Vagina (tissue), 2 donors: ENCODE data around the gene PDZD4.

Source experiments
- POLR2A ChIP-seq, 2 donors: fragments of 450-650 bp; IDR thresholded peaks; one replicate each; pipeline ENCODE4 v1.6.1; 2017; ENCODE audit warnings: antibody characterized with exemption in 2 of 2, mild to moderate bottlenecking in 2 of 2, moderate library complexity in 2 of 2
- POLR2AphosphoS5 ChIP-seq, 2 donors: sonication (generic); formaldehyde crosslinking; IDR thresholded peaks; one replicate each; pipeline ENCODE4 v1.9.0; 2017; ENCODE audit warnings: antibody characterized with exemption in 2 of 2, mild to moderate bottlenecking in 2 of 2, low read depth in 1 of 2; ENCODE audit not compliant: insufficient read depth in 1 of 2
- TF ChIP-seq, protein P1 (sequence below), 3 experiments: fragments of 450-650 bp in 2 of 3; fragments of 200-600 bp in 1 of 3; sonication (generic) in 1 of 3; IDR thresholded peaks; one replicate each; pipeline ENCODE4 v1.5.1; 2017 to 2019; ENCODE audit warnings: antibody characterized with exemption in 3 of 3, mild to moderate bottlenecking in 2 of 3, moderate library complexity in 2 of 3

DNA sequence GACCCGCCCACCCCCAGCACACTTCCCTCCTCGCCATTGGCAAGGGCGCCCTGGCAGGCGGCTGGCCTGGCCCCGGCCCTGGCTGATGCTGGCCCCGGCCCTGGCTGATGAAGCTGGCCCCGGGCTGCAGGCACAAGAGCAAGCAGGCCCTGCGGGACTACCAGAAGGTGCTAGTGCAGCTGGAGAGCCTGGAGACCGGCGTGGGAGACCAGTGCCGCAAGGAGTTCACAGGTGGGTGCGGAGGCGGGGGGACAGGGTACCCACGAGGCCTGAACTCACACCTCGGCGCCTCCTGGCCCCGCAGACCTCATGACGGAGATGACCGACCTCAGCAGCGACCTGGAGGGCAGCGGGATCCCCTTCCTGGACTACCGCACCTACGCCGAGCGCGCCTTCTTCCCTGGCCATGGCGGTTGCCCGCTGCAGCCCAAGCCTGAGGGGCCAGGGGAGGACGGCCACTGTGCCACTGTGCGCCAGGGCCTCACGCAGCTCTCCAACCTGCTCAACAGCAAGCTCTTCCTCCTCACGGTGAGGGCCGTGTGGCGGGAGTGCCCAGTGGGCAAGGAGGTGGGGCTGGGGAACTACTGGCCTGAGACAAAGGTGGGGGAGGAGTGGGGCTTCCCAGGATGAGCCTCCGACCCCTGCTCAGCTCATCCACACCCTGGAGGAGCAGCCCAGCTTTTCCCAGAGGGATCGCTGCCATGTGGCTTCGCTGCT, 55.6 kb downstream of the PDZD4 start:
- TF ChIP-seq, protein P1, sequence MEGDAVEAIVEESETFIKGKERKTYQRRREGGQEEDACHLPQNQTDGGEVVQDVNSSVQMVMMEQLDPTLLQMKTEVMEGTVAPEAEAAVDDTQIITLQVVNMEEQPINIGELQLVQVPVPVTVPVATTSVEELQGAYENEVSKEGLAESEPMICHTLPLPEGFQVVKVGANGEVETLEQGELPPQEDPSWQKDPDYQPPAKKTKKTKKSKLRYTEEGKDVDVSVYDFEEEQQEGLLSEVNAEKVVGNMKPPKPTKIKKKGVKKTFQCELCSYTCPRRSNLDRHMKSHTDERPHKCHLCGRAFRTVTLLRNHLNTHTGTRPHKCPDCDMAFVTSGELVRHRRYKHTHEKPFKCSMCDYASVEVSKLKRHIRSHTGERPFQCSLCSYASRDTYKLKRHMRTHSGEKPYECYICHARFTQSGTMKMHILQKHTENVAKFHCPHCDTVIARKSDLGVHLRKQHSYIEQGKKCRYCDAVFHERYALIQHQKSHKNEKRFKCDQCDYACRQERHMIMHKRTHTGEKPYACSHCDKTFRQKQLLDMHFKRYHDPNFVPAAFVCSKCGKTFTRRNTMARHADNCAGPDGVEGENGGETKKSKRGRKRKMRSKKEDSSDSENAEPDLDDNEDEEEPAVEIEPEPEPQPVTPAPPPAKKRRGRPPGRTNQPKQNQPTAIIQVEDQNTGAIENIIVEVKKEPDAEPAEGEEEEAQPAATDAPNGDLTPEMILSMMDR (IDR thresholded peaks at IDR 0.05): no peak
- TF ChIP-seq POLR2AphosphoS5 (IDR thresholded peaks at IDR 0.05; ENCODE audit: insufficient read depth in 1 of 2, low read depth in 1 of 2) (no peak), POLR2A (IDR thresholded peaks at IDR 0.05) (no peak)
